WTC11 (cell line): ENCODE results near the gene CNOT1. TPM values are rescaled to one million over a fixed set of nuclear protein-coding genes. Genes with fewer than 3 reads are reported as not detected.

Experiments used
- ATAC-seq: fragments of 200-7000 bp; cut with Tn5 transposase; 2 replicates; pipeline ENCODE4 v1.10.0; 2021; ENCODE audit warnings: mild to moderate bottlenecking, moderate library complexity
- CTCF ChIA-PET: fragments of 300-600 bp; sonication (Branson Sonifier 250); formaldehyde crosslinking; loops from one replicate; lab custom pipeline; 2021; ENCODE audit warnings: antibody characterized with exemption; lab: Charles Lee
- POLR2A ChIA-PET: fragments of 350-600 bp; sonication (Branson Sonifier 250); formaldehyde crosslinking; loops from one replicate; lab custom pipeline; 2021; ENCODE audit warnings: antibody characterized with exemption; lab: Charles Lee
- DNase-seq: peaks from one replicate; pipeline ENCODE4 v3.0.0; 2021; ENCODE audit warnings: low spot score
- H3K27ac Mint-ChIP-seq: 2 replicates; pipeline ENCODE4 v1.8.0; 2021; ENCODE audit warnings: mixed read lengths
- H3K27me3 Mint-ChIP-seq: 2 replicates; pipeline ENCODE4 v1.8.0; 2021; ENCODE audit warnings: low read depth, mild to moderate bottlenecking, moderate library complexity, mixed read lengths
- H3K36me3 Mint-ChIP-seq: 2 replicates; pipeline ENCODE4 v1.8.0; 2021; ENCODE audit warnings: mixed read lengths
- H3K4me1 Mint-ChIP-seq: 2 replicates; pipeline ENCODE4 v1.8.0; 2022; ENCODE audit warnings: mixed read lengths
- H3K4me3 Mint-ChIP-seq: 2 replicates; pipeline ENCODE4 v1.8.0; 2021; ENCODE audit warnings: mild to moderate bottlenecking, moderate library complexity, mixed read lengths
- H3K9me3 Mint-ChIP-seq: 2 replicates; pipeline ENCODE4 v1.8.0; 2021; ENCODE audit warnings: mixed read lengths
- ATF3 ChIP-seq: sonication (generic); formaldehyde crosslinking; conservative IDR thresholded peaks from 2 replicates; pipeline ENCODE4 v1.8.1; 2022; ENCODE audit warnings: mild to moderate bottlenecking, missing genetic modification reagents
- ATF6 ChIP-seq: sonication (generic); formaldehyde crosslinking; IDR thresholded peaks from 2 replicates; pipeline ENCODE4 v1.8.1; 2023; ENCODE audit warnings: mild to moderate bottlenecking, missing genetic modification reagents
- CTCF ChIP-seq: fragments of 200-600 bp; IDR thresholded peaks from 2 replicates; pipeline ENCODE4 v1.8.0; 2022; ENCODE audit warnings: antibody characterized with exemption
- ETV6 ChIP-seq: sonication (generic); formaldehyde crosslinking; IDR thresholded peaks from 2 replicates; pipeline ENCODE4 v1.8.1; 2022; ENCODE audit warnings: mild to moderate bottlenecking, missing genetic modification reagents
- MLX ChIP-seq: sonication (generic); formaldehyde crosslinking; IDR thresholded peaks from 2 replicates; pipeline ENCODE4 v1.8.1; 2023; ENCODE audit warnings: mild to moderate bottlenecking, missing genetic modification reagents, moderate library complexity
- MXD4 ChIP-seq: fragments of 250-450 bp; sonication (Bioruptor Pico); IDR thresholded peaks from 2 replicates; pipeline ENCODE4 v1.8.0; 2021; ENCODE audit warnings: mild to moderate bottlenecking, moderate library complexity, borderline replicate concordance
- MYBL2 ChIP-seq: sonication (generic); formaldehyde crosslinking; IDR thresholded peaks from 2 replicates; pipeline ENCODE4 v1.8.1; 2023; ENCODE audit warnings: mild to moderate bottlenecking, moderate library complexity, missing genetic modification reagents
- OVOL2 ChIP-seq: fragments of 250-450 bp; sonication (Bioruptor Pico); IDR thresholded peaks from 2 replicates; pipeline ENCODE4 v1.9.0; 2021; ENCODE audit warnings: mild to moderate bottlenecking, borderline replicate concordance
- PRDM15 ChIP-seq: sonication (generic); formaldehyde crosslinking; IDR thresholded peaks from 2 replicates; pipeline ENCODE4 v1.8.0; 2022; ENCODE audit warnings: missing genetic modification reagents
- PREB ChIP-seq: sonication (generic); formaldehyde crosslinking; IDR thresholded peaks from 2 replicates; pipeline ENCODE4 v1.8.1; 2022; ENCODE audit warnings: mild to moderate bottlenecking, missing genetic modification reagents, moderate library complexity, borderline replicate concordance
- RORB ChIP-seq: fragments of 250-450 bp; sonication (Bioruptor Pico); IDR thresholded peaks from 2 replicates; pipeline ENCODE4 v1.9.0; 2021; ENCODE audit warnings: mild to moderate bottlenecking
- TCF7 ChIP-seq: sonication (generic); formaldehyde crosslinking; IDR thresholded peaks from 2 replicates; pipeline ENCODE4 v1.8.0; 2022; ENCODE audit warnings: mild to moderate bottlenecking, low read depth, missing genetic modification reagents, moderate library complexity
- ZNF219 ChIP-seq: sonication (generic); formaldehyde crosslinking; IDR thresholded peaks from 2 replicates; pipeline ENCODE4 v1.8.0; 2023; ENCODE audit warnings: missing genetic modification reagents, mild to moderate bottlenecking, borderline replicate concordance
- ZNF232 ChIP-seq: sonication (generic); formaldehyde crosslinking; IDR thresholded peaks from 2 replicates; pipeline ENCODE4 v1.8.0; 2022; ENCODE audit warnings: mild to moderate bottlenecking, missing genetic modification reagents
- ZNF263 ChIP-seq: sonication (generic); formaldehyde crosslinking; IDR thresholded peaks from 2 replicates; pipeline ENCODE4 v1.8.1; 2022; ENCODE audit warnings: low read depth, mild to moderate bottlenecking, moderate library complexity, missing genetic modification reagents
- ZNF281 ChIP-seq: sonication (generic); formaldehyde crosslinking; IDR thresholded peaks from 2 replicates; pipeline ENCODE4 v1.8.0; 2023; ENCODE audit warnings: mild to moderate bottlenecking, missing genetic modification reagents
- ZNF317 ChIP-seq: sonication (generic); formaldehyde crosslinking; IDR thresholded peaks from 2 replicates; pipeline ENCODE4 v1.8.1; 2023; ENCODE audit warnings: low read depth, mild to moderate bottlenecking, moderate library complexity, missing genetic modification reagents, borderline replicate concordance
- ZNF416 ChIP-seq: fragments of 250-450 bp; sonication (Bioruptor Pico); IDR thresholded peaks from 2 replicates; pipeline ENCODE4 v1.9.0; 2021; ENCODE audit warnings: mild to moderate bottlenecking, inconsistent platforms
- ZNF512 ChIP-seq: sonication (generic); formaldehyde crosslinking; IDR thresholded peaks from 2 replicates; pipeline ENCODE4 v1.8.1; 2022; ENCODE audit warnings: missing genetic modification reagents, borderline replicate concordance
- total RNA-seq: library from RNA; stranded (reverse); gene quantifications from 3 replicates; pipeline ENCODE4 v1.2.3, GENCODE V29; 2021

The CNOT1 gene
- total RNA-seq, 1 experiment from 2014 or later: 314 TPM

GRCh38 chr16:58578642-58579041, 51.0 kb downstream of the CNOT1 start (continued):
- no peak for TF ChIP-seq RORB
- no peak for TF ChIP-seq ZNF281 (CRISPR knock-in tag)
- TF ChIP-seq CTCF: no peak
- TF ChIP-seq ATF6 (CRISPR knock-in tag): no peak
- no peak for TF ChIP-seq PREB (CRISPR knock-in tag)
- TF ChIP-seq MYBL2: no peak
- TF ChIP-seq ZNF317 (CRISPR knock-in tag): no peak

- ChIA-PET POLR2A (no interaction called here), CTCF (no interaction called here)
- no peak overlapping the region for H3K4me3 Mint-ChIP-seq
- DNase-seq (no peak), ATAC-seq (no peak)
- no peaks in the 10 kb centered on the region for H3K9me3 Mint-ChIP-seq
- peaks cover 86% of the 10 kb centered on the region for H3K36me3 Mint-ChIP-seq
- H3K27me3 Mint-ChIP-seq: no peaks in the 10 kb centered on the region
- no peak overlapping the region for H3K27ac Mint-ChIP-seq
- no peaks in the 10 kb centered on the region for H3K4me1 Mint-ChIP-seq
- TF ChIP-seq MYBL2: no peak
- TF ChIP-seq ETV6 (CRISPR knock-in tag): no peak
- TF ChIP-seq MLX: no peak
- TF ChIP-seq MXD4 (CRISPR knock-in tag): no peak
- TF ChIP-seq ZNF416: no peak
- TF ChIP-seq ZNF219: no peak
- TF ChIP-seq ZNF512 (CRISPR knock-in tag): no peak
- no peak for TF ChIP-seq PRDM15
- no peak for TF ChIP-seq OVOL2 (CRISPR knock-in tag)
- TF ChIP-seq TCF7: no peak
- no peak for TF ChIP-seq ZNF232 (CRISPR knock-in tag)
- no peak for TF ChIP-seq ZNF281 (CRISPR knock-in tag)
- no peak for TF ChIP-seq ZNF263 (CRISPR knock-in tag)
- TF ChIP-seq ATF3 (CRISPR knock-in tag): no peak
Observed at GRCh38 chr16:58577141-58577540, 52.5 kb downstream of the CNOT1 start.
